Measurements from ENCODE around the gene ARAP1. TPM values are rescaled to one million over a fixed set of nuclear protein-coding genes. Genes with fewer than 3 reads are reported as not detected.

ARAP1 gene
- total RNA-seq, 1 experiment from 2014 or later, result 66.1 TPM

- H3K27me3 ChIP-seq (replicated peaks; ENCODE audit: insufficient read depth, low read depth, low read length, poor library complexity), result no peaks in the 10 kb centered on the region
- no peak for DNase-seq (ENCODE audit: low spot score)
- ChIA-PET CTCF (interaction anchor here (0.8 to 2.3 kb wide), 2 partner anchors 11 to 57 kb away, joined by 6 to 8 read pairs; partner anchors contain the start of gene STARD10), POLR2A (ENCODE audit: low non-redundant PET) (no interaction called here)
- H3K27ac ChIP-seq (ENCODE audit: low read depth, low read length, poor library complexity, severe bottlenecking), result no peak overlapping the region
- no TSS peak for BruUV-seq (replicated peaks)
- H3K4me1 ChIP-seq (ENCODE audit: insufficient read depth, low read length, poor library complexity, severe bottlenecking), result peaks cover 14% of the 10 kb centered on the region
- no peaks in the 10 kb centered on the region for H3K9me3 ChIP-seq (ENCODE audit: low read depth, low read length, poor library complexity, severe bottlenecking)
- intact Hi-C loops (cut with micrococcal nuclease; ENCODE audit: unreplicated experiment), result no loop called here
- no peak for TF ChIP-seq CTCF (conservative IDR thresholded peaks at IDR 0.05; ENCODE audit: low read depth, low read length)
- no peak for TF ChIP-seq EZH2 (IDR thresholded peaks at IDR 0.05; ENCODE audit: borderline replicate concordance, low read depth, low read length, poor library complexity, severe bottlenecking)
- H3K36me3 ChIP-seq (ENCODE audit: insufficient read depth, low read length, poor library complexity, severe bottlenecking), result no peaks in the 10 kb centered on the region
- H3K4me3 ChIP-seq (ENCODE audit: low read depth, low read length, poor library complexity, severe bottlenecking), result peak overlapping the region; percentile 55
Observed at GRCh38 chr11:72782081-72782920, 30.1 kb upstream of the ARAP1 start.

- ChIA-PET CTCF (interaction anchor here (0.6 to 2.3 kb wide), 2 partner anchors 12 to 878 kb away, joined by 3 to 8 read pairs; partner anchors contain the start of gene STARD10), POLR2A (ENCODE audit: low non-redundant PET) (no interaction called here)
- DNase-seq (ENCODE audit: low spot score), result peak; percentile 64
- no TSS peak for BruUV-seq (replicated peaks)
- intact Hi-C loops (cut with micrococcal nuclease; ENCODE audit: unreplicated experiment), result no loop called here
- H3K27ac ChIP-seq (ENCODE audit: low read depth, low read length, poor library complexity, severe bottlenecking), result no peak overlapping the region
- H3K4me3 ChIP-seq (ENCODE audit: low read depth, low read length, poor library complexity, severe bottlenecking), result peak overlapping the region; percentile 55
- H3K9me3 ChIP-seq (ENCODE audit: low read depth, low read length, poor library complexity, severe bottlenecking), result no peaks in the 10 kb centered on the region
- no peaks in the 10 kb centered on the region for H3K36me3 ChIP-seq (ENCODE audit: insufficient read depth, low read length, poor library complexity, severe bottlenecking)
- peaks cover 14% of the 10 kb centered on the region for H3K4me1 ChIP-seq (ENCODE audit: insufficient read depth, low read length, poor library complexity, severe bottlenecking)
- no peaks in the 10 kb centered on the region for H3K27me3 ChIP-seq (replicated peaks; ENCODE audit: insufficient read depth, low read depth, low read length, poor library complexity)
- TF ChIP-seq CTCF (conservative IDR thresholded peaks at IDR 0.05; ENCODE audit: low read depth, low read length) (no peak), EZH2 (IDR thresholded peaks at IDR 0.05; ENCODE audit: borderline replicate concordance, low read depth, low read length, poor library complexity, severe bottlenecking) (no peak)
Observed at GRCh38 chr11:72781313-72782080, 29.3 kb upstream of the ARAP1 start.

GRCh38 chr11:72781063-72781312 is 28.8 kb upstream of the ARAP1 start:
- no TSS peak for BruUV-seq (replicated peaks)
- POLR2A ChIA-PET (ENCODE audit: low non-redundant PET), result no interaction called here
- DNase-seq (ENCODE audit: low spot score), result no peak
- Histone ChIP-seq H3K36me3 (ENCODE audit: insufficient read depth, low read length, poor library complexity, severe bottlenecking) (no peaks in the 10 kb centered on the region), H3K9me3 (ENCODE audit: low read depth, low read length, poor library complexity, severe bottlenecking) (no peaks in the 10 kb centered on the region), H3K27ac (ENCODE audit: low read depth, low read length, poor library complexity, severe bottlenecking) (no peak overlapping the region), H3K27me3 (replicated peaks; ENCODE audit: insufficient read depth, low read depth, low read length, poor library complexity) (no peaks in the 10 kb centered on the region), H3K4me3 (ENCODE audit: low read depth, low read length, poor library complexity, severe bottlenecking) (peak overlapping the region; percentile 55), H3K4me1 (ENCODE audit: insufficient read depth, low read length, poor library complexity, severe bottlenecking) (peaks cover 14% of the 10 kb centered on the region)
- intact Hi-C loops (cut with micrococcal nuclease; ENCODE audit: unreplicated experiment), result no loop called here
- TF ChIP-seq CTCF (conservative IDR thresholded peaks at IDR 0.05; ENCODE audit: low read depth, low read length) (no peak), EZH2 (IDR thresholded peaks at IDR 0.05; ENCODE audit: borderline replicate concordance, low read depth, low read length, poor library complexity, severe bottlenecking) (no peak)
- CTCF ChIA-PET, result interaction anchor here (2.3 kb wide), 1 partner anchor 13 kb away, joined by 8 read pairs; the partner anchor contains the start of gene STARD10

Measured in A673 (cell line).